Measurements from ENCODE around the gene ATP11A. TPM values are rescaled to one million over a fixed set of nuclear protein-coding genes. Genes with fewer than 3 reads are reported as not detected.
A peak's percentile ranks its signal among the peaks of the same experiment; 100 is the strongest.

The ATP11A gene
- total RNA-seq, 2 donors from 2014 or later: 122 to 140 TPM

GRCh38 chr13:112826565-112826964 is 136.7 kb downstream of the ATP11A start:
- no peak overlapping the region for H3K4me3 ChIP-seq (ENCODE audit: low read length)
- Mint-ChIP-seq H3K9me3 (no peaks in the 10 kb centered on the region), H3K4me1 (no peaks in the 10 kb centered on the region), H3K27me3 (ENCODE audit: insufficient read depth) (no peaks in the 10 kb centered on the region), H3K36me3 (ENCODE audit: low read depth) (peaks cover 81% of the 10 kb centered on the region), H3K4me3 (no peak overlapping the region), H3K27ac (peak overlapping the region; percentile 44)
- H3K36me3 ChIP-seq (ENCODE audit: control insufficient read depth, insufficient read depth, low read length): peaks cover 88% of the 10 kb centered on the region
- no peak overlapping the region for H3K9ac ChIP-seq (ENCODE audit: extremely low read depth, low read length, poor library complexity, severe bottlenecking)
- TF ChIP-seq CTCF (conservative IDR thresholded peaks at IDR 0.05): no peak
- H3K27me3 ChIP-seq (ENCODE audit: control insufficient read depth, insufficient read depth, low read length, poor library complexity, severe bottlenecking): no peaks in the 10 kb centered on the region
- DNase-seq: no peak
- 92 to 96% methylated on average over 11 to 14 of the region's 14 CpGs for WGBS, 2 experiments (ENCODE audit: insufficient coverage in 1 of 2, insufficient read length in 1 of 2)
- H3K9me3 ChIP-seq (ENCODE audit: control insufficient read depth, low read length): no peaks in the 10 kb centered on the region
- H3K27ac ChIP-seq (ENCODE audit: low read depth, low read length): no peak overlapping the region
- no peaks in the 10 kb centered on the region for H3K4me1 ChIP-seq (ENCODE audit: control insufficient read depth, insufficient read depth, low read length)

- Histone ChIP-seq H3K4me1 (ENCODE audit: control insufficient read depth, insufficient read depth, low read length) (no peaks in the 10 kb centered on the region), H3K9me3 (ENCODE audit: control insufficient read depth, low read length) (no peaks in the 10 kb centered on the region), H3K36me3 (ENCODE audit: control insufficient read depth, insufficient read depth, low read length) (peaks cover 88% of the 10 kb centered on the region), H3K9ac (ENCODE audit: extremely low read depth, low read length, poor library complexity, severe bottlenecking) (no peak overlapping the region), H3K27me3 (ENCODE audit: control insufficient read depth, insufficient read depth, low read length, poor library complexity, severe bottlenecking) (no peaks in the 10 kb centered on the region), H3K4me3 (ENCODE audit: low read length) (no peak overlapping the region), H3K27ac (ENCODE audit: low read depth, low read length) (no peak overlapping the region)
- H3K27me3 Mint-ChIP-seq (ENCODE audit: insufficient read depth): no peaks in the 10 kb centered on the region
- 93 to 94% methylated on average over 11 to 19 of the region's 19 CpGs for WGBS, 2 experiments (ENCODE audit: insufficient coverage in 1 of 2, insufficient read length in 1 of 2)
- peak overlapping the region; percentile 30 for H3K27ac Mint-ChIP-seq
- no peak for DNase-seq
- H3K4me3 Mint-ChIP-seq: no peak overlapping the region
- no peak for TF ChIP-seq CTCF (conservative IDR thresholded peaks at IDR 0.05)
- H3K4me1 Mint-ChIP-seq: no peaks in the 10 kb centered on the region
- peaks cover 82% of the 10 kb centered on the region for H3K36me3 Mint-ChIP-seq (ENCODE audit: low read depth)
- H3K9me3 Mint-ChIP-seq: no peaks in the 10 kb centered on the region
Measured at GRCh38 chr13:112828082-112828699, 138.4 kb downstream of the ATP11A start.

- Histone ChIP-seq H3K4me3 (ENCODE audit: low read length) (no peak overlapping the region), H3K36me3 (ENCODE audit: control insufficient read depth, insufficient read depth, low read length) (peaks cover 88% of the 10 kb centered on the region), H3K9ac (ENCODE audit: extremely low read depth, low read length, poor library complexity, severe bottlenecking) (no peak overlapping the region), H3K27me3 (ENCODE audit: control insufficient read depth, insufficient read depth, low read length, poor library complexity, severe bottlenecking) (no peaks in the 10 kb centered on the region), H3K4me1 (ENCODE audit: control insufficient read depth, insufficient read depth, low read length) (no peaks in the 10 kb centered on the region), H3K27ac (ENCODE audit: low read depth, low read length) (no peak overlapping the region), H3K9me3 (ENCODE audit: control insufficient read depth, low read length) (no peaks in the 10 kb centered on the region)
- 94 to 98% methylated on average over 15 of the region's 15 CpGs for WGBS, 2 experiments (ENCODE audit: insufficient coverage in 1 of 2, insufficient read length in 1 of 2)
- Mint-ChIP-seq H3K27ac (no peak overlapping the region), H3K36me3 (ENCODE audit: low read depth) (peaks cover 83% of the 10 kb centered on the region), H3K4me1 (no peaks in the 10 kb centered on the region), H3K4me3 (no peak overlapping the region), H3K9me3 (no peaks in the 10 kb centered on the region), H3K27me3 (ENCODE audit: insufficient read depth) (no peaks in the 10 kb centered on the region)
- no peak for DNase-seq
- TF ChIP-seq CTCF (conservative IDR thresholded peaks at IDR 0.05): no peak
Measured at GRCh38 chr13:112828756-112829155, 138.9 kb downstream of the ATP11A start.

Measured in endodermal cell (in vitro differentiated cells).